Stimulated activated naive CD4-positive, alpha-beta T cell treated with Interleukin-2 at 50 U/mL for 16 hours (primary cell): ENCODE results near the gene RPS6KL1.

Experiments
- DNase-seq: peaks from one replicate; lab custom pipeline; 2025; lab: John Stamatoyannopoulos, UW

Gene RPS6KL1

GRCh38 chr14:74882103-74882920, 40.7 kb downstream of the RPS6KL1 start:
- peak; percentile 51 for DNase-seq

GRCh38 chr14:74881431-74882102, 41.5 kb downstream of the RPS6KL1 start, which contains the start of gene DLST:
TSS of gene DLST (plus strand) at chr14:74881916. CDS start at chr14:74881954, 38 bp downstream.
- DNase-seq, result peak; percentile 83

GRCh38 chr14:74879427-74880182, 43.5 kb downstream of the RPS6KL1 start:
- no peak for DNase-seq

GRCh38 chr14:74875941-74876913, 46.8 kb downstream of the RPS6KL1 start, which contains the start of gene PROX2:
TSS of gene PROX2 (minus strand) at chr14:74876145. CDS start at chr14:74863834, 12,311 bp downstream.
- DNase-seq, result peak; percentile 3

GRCh38 chr14:74875204-74875603, 47.9 kb downstream of the RPS6KL1 start:
- no peak for DNase-seq

- no peak for DNase-seq
These were observed 51.2 kb downstream of the RPS6KL1 start for GRCh38 chr14:74871819-74872218.

- DNase-seq, result no peak
These were observed 54.3 kb downstream of the RPS6KL1 start for GRCh38 chr14:74868739-74869138.

- peak; percentile 33 for DNase-seq
These were observed 55.4 kb downstream of the RPS6KL1 start for GRCh38 chr14:74867673-74868072.

- no peak for DNase-seq
These were observed 56.2 kb downstream of the RPS6KL1 start for GRCh38 chr14:74866708-74867389.

GRCh38 chr14:74865156-74865555, 57.9 kb downstream of the RPS6KL1 start:
- DNase-seq, result no peak

GRCh38 chr14:74864198-74864597, 58.9 kb downstream of the RPS6KL1 start:
- DNase-seq, result no peak

- DNase-seq, result no peak
These were observed 59.8 kb downstream of the RPS6KL1 start for GRCh38 chr14:74863274-74863673.

- no peak for DNase-seq
These were observed 61.3 kb downstream of the RPS6KL1 start for GRCh38 chr14:74861734-74862090.

- DNase-seq, result peak; percentile 86
These were observed 61.9 kb downstream of the RPS6KL1 start for GRCh38 chr14:74860899-74861733.

- DNase-seq, result no peak
These were observed 63.1 kb downstream of the RPS6KL1 start for GRCh38 chr14:74859757-74860552.

- DNase-seq, result no peak
These were observed 65.0 kb downstream of the RPS6KL1 start for GRCh38 chr14:74858022-74858421.

GRCh38 chr14:74856366-74856765, 66.7 kb downstream of the RPS6KL1 start:
- no peak for DNase-seq

- DNase-seq, result no peak
These were observed 67.1 kb downstream of the RPS6KL1 start for GRCh38 chr14:74855945-74856344.

GRCh38 chr14:74855021-74855420, 68.0 kb downstream of the RPS6KL1 start:
- DNase-seq, result no peak
